Myocyte (in vitro differentiated cells): ENCODE data around the gene PTPRN2. TPM values are rescaled to one million over a fixed set of nuclear protein-coding genes. Genes with fewer than 3 reads are reported as not detected.
"Not testable (repeated sequence)": the region's sequence is repeated elsewhere in the genome, so short reads cannot be mapped to it uniquely, and the experiment has no call there.

ENCODE experiments used
- DNase-seq: peaks from one replicate; pipeline ENCODE4 v3.0.0-alpha.2; 2012; ENCODE audit warnings: low read depth
- total RNA-seq: library from RNA; depleted of rRNA; stranded (reverse); fragments of >200 nt; gene quantifications from 2 replicates; pipeline ENCODE4 v1.2.3, GENCODE V29; 2014

The PTPRN2 gene
- total RNA-seq, 1 donor from 2014 or later = 0.24 TPM

GRCh38 chr7:158160199-158160598 is 427.4 kb downstream of the PTPRN2 start:
- no peak for DNase-seq

DNA sequence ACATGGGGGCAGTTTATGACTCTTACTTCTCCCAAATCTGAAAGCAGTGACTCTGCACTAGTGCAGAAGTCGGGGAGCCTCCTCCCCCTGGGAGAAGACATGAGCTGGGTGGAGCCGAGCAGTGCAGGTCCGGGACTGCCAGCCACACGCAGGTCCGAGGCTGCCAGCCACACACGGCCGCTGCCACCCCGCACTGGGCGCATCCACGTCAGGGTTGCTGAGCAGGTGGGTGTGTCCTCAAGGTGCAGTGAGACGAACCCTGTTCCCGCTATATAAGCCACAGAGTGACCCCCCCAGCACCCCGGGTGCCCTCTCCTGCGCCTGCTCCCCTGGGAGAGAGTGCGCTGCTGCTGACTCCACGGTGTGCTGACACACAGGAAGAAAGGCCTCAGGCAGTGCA is 430.2 kb downstream of the PTPRN2 start:
- no peak for DNase-seq

GRCh38 chr7:158151273-158151672 is 436.4 kb downstream of the PTPRN2 start:
- DNase-seq = not testable (repeated sequence)

DNA sequence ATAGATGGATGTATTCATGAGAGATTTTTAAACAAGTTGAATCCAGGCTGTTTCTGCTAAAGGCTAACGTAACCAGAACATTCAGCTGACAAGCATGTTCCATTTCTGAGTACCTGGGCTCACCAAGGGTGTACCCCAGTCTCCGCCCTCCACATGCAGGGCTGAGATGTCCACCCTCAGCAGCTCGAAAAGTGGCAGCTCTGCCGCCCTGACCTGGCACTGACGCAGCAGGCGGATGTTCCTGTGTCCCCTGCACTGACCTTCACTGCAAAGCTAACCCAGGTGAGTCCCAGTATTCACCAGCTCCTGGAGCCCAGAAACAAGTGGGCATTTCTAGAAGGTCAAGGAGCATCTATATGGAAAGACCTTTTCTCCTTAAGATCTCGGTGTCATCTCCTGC is 437.4 kb downstream of the PTPRN2 start:
- no peak for DNase-seq

- not testable (repeated sequence) for DNase-seq
Measured at GRCh38 chr7:158147431-158147830, 440.2 kb downstream of the PTPRN2 start.

DNA sequence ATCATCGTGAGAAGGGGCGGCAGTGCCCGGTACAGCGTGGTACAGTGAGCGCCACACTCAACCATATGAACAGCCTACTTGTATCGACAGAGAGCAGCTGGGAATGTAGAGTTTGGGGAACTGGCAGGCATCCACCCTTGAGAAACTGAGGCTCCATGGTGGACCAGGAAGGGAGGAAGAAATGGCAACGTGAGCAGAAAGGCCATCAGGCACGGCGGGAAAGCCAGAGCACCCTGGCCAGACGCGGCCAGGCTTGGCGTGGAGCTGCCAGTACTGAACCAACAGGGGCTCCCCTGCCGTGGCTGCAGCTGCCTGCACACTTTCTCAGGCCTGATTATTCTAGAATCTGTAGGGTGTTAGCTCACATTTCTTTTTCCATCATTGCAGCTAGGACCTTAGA is 442.3 kb downstream of the PTPRN2 start:
- no peak for DNase-seq

DNA sequence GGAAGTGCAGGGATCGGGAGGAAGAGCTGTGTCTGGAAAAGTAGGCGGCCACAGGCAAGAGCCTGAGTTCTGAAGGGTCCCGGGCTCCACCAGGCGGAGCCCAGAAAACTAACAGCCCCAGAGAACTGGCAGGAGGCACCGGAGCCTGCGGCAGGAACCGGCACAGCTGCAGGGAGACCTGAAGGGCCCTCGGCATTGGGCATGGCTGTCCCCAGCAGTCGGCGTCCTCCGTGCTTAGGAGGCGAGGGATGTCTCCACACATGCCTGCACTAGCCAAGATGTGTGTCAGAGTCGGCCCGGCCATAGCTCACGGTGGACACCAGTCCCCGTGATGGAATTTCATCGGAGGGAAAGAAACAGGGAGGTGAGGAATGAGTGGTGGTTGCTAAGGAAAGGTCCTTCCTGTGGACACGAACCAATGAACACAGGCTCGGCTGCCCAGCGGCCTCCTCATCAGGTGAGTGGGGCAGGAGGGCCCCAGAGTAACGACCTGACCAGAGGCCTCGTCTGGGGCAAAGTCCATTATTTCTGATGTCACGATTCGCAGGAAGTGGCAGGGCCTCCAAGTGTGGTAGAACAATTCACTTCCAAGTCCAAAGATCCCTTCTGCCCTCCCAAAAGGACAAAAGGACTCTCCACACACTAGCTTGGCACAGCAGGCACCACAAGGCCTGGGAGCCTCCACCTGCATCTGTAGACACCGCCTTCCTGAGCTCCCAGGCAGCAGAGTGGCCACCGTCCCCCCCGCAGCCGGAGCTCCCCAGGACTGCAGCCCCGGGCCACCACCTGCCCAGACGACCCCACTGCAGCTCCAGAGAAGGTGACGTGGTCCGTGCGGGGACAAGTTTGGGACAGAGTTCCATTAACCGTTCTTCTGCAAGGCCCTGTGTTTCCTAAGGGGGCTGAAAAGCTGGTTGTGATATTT is 444.2 kb downstream of the PTPRN2 start:
- DNase-seq = no peak

- DNase-seq = no peak
Measured at GRCh38 chr7:158142657-158143056, 445.0 kb downstream of the PTPRN2 start.

DNA sequence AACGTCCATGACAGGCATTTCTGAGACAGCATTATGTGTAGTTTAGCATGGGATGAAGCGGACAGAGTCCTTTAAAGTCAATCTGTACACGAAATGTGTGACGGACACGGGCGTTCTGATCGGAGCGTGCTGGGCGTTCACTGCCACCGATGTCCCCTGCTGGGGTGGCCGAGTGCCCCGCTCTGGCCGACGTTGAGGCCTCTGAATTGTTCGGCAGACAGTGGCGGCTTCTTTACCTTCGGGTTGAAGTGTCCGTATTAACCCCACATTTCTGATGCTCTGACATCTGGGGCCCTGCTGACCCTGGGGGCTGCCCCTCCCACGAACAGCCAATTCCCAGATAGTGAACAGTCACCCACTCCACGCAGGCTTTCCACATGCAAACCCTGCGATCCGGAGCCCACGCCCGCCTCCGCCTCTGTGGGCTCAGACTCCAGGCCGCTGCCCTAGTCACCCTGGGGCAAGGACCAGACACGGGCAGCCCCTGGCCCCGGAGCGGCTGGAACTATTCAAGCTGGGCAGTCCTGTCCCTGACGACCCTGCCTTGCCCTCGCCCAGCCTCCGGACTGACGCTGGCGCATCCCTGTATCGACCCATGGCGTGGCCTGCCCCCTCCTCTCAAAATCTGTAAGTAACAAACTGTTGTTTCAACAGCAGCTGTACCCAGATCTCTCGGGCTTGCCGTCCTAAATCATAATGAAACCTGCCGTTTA is 445.7 kb downstream of the PTPRN2 start:
- no peak for DNase-seq

- DNase-seq = no peak
Measured at GRCh38 chr7:158141221-158141582, 446.4 kb downstream of the PTPRN2 start.

GRCh38 chr7:158140538-158141220 is 446.9 kb downstream of the PTPRN2 start:
- no peak for DNase-seq

GRCh38 chr7:158139499-158139898 is 448.1 kb downstream of the PTPRN2 start:
- DNase-seq = no peak

DNA sequence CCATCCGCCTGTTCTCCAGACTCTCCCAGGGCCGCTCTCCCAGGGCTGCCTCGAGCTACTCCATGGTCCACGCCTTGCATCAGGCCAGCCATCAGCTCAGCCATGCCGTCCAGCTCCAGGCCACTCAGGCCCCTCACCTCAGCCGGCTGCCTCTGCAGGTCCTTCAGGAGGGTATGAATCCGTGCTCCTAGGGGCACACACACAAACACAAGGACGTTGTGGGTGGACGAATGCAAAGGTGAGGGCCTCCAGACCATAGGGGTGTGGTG is 449.4 kb downstream of the PTPRN2 start:
- no peak for DNase-seq

DNA sequence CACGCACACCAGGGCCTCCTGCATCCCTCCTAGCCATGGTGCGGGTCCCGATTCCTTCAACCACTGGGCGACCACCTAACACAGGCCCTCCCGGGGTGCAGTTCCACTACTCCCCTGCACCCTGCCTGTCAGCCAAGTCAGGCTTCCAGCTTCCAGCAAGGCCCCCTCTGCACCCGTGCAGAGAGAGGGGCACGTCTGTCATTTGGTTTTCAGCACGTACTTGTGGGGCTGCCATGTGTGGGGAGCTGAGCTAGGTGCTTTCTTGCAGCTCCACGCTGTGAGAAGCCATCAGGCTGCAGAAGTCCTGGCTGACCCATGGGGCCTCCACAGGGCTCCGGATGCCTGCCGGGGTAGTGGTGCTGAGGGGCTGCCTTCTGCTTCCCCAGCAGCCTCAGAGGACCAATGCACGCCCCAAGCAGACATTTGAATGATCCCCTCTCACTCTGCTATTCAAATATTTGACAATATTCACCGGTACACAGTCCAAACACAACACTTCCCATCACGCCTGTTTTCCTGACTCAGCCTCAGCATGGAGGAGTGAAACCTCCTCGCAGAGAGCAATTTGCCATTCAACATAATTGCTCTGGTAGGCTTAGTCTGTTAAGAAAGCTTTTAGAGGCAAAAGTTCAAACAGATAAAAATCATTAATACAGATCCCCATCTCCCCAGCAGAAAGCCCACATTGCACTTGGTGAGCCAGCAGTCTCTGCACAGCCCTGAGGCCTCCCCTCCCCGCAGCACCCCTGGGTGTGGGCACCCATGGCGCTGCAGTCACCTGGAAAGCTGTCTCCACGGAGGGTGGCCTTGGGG is 449.9 kb downstream of the PTPRN2 start:
- DNase-seq = no peak

- no peak for DNase-seq
Measured at GRCh38 chr7:158135931-158136330, 451.7 kb downstream of the PTPRN2 start.

GRCh38 chr7:158134824-158135223 is 452.8 kb downstream of the PTPRN2 start:
- DNase-seq = no peak

DNA sequence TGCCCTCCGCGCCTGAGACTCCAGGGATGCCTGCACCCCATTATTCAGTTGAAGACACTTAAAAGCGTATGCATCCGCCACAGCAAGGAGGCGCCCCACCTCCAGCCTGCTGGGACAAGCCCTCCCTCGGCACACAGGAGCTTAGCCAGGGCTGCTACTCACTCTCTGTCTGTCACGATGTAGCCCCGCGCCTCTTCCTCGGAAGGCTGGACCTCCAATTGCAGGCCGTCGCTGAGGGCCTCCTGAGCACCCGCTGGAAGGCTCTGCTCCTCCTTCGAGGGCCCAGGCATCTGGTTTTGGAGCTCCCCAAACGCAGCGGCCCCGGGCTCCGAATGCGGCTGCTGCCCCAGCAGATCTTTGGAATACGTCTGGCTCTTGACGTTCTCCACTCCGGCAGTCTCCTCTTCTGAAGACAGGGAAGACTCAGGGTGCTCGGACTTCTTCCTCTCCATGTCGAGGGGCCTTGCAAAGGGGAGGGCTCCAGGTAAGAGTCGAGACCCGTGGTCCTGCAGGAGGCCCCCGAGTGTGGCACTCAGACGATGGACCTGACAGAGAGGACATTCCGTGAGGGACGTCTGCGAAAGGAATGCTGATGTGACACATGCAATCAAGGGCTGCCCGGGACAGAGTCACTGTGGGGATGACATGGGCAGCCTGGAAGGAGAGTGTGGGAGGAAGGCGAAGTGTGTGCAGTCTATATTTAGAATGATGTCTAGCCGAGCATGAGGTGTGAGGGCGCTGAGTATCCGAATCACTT is 453.9 kb downstream of the PTPRN2 start:
- no peak for DNase-seq

DNA sequence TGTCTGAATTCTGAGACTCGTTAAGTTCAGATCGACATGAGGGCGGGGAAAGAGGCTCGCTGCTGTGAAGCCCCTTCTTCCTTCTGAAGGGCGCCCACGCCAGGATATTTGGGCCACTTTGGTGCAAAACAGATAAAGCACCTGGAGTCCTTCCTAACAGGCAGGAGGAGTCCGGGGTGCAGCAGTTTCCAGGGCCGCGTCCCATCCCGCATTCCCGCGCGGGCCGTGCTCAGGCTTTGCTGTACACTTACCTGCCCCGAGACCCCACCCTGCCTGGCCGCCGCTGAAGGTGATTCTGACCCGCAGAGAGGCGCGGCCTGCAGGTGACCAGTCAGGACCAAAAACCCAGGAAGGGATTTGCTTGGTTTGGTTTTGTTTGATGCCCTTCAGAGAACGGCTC is 454.6 kb downstream of the PTPRN2 start:
- DNase-seq = no peak

DNA sequence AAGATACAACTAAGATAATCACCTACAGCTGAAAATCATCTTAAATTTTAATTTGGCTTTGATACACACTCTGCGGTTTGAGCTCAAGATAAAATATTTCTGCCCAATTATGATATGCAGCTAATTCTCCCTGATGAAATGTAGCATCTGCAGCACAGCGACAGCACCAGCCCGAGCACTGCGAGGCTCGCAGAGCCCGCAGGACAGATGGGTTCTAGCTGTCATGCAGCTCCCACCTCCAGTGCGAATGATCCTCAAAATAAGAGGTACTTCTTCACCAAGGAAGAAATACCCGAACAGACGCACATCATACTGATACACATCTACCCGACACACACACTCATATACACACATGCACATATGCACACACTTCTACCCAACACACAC is 457.6 kb downstream of the PTPRN2 start:
- DNase-seq = no peak
